K562 (cell line): ENCODE results near the gene PRSS23. TPM values are rescaled to one million over a fixed set of nuclear protein-coding genes. Genes with fewer than 3 reads are reported as not detected.

Experiments
- ATAC-seq: fragments of 200-7000 bp; cut with Tn5 transposase; 3 replicates; pipeline ENCODE4 v1.9.1; 2020; ENCODE audit warnings: moderate library complexity
- BruUV-seq: library from RNA; stranded (reverse); fragments of 400-500 nt; replicated peaks from 2 replicates; lab custom pipeline; 2021; lab: Mats Ljungman, UMichigan
- CTCF ChIA-PET: fragments of 300-600 bp; formaldehyde crosslinking; extraction: SDS; loops from one replicate; lab custom pipeline; 2021; ENCODE audit warnings: low intra/inter-chr PET ratio; lab: Yijun Ruan, JAX
- POLR2A ChIA-PET: fragments of 300-600, 350-650 bp; sonication (Branson Sonifier 250); formaldehyde crosslinking; extraction: SDS; loops from one replicate; lab custom pipeline; 2021; ENCODE audit warnings: antibody characterized with exemption, inconsistent platforms; lab: Yijun Ruan, JAX
- DNase-seq, 4 experiments: peaks; one replicate each; pipeline versions ENCODE4 v3.0.0 to v3.0.0-alpha.2; 2011 to 2018; ENCODE audit warnings: low spot score in 3 of 4, mixed read lengths in 3 of 4; ENCODE audit errors: extremely low read depth in 1 of 4
- FAIRE-seq: peaks from 2 replicates; lab custom pipeline; 2011; peaks lifted over from hg19 to GRCh38; lab: Jason Lieb, UNC
- H2AFZ ChIP-seq: 2 replicates; pipeline ENCODE4 v1.6.0; 2011; ENCODE audit warnings: low read depth, low read length, control low read depth, inconsistent platforms
- H3K27ac ChIP-seq: fragments of 200-600 bp; 3 replicates; pipeline ENCODE4 v1.8.0; 2011; ENCODE audit warnings: low read depth, mild to moderate bottlenecking, control low read depth, inconsistent platforms, low read length, moderate library complexity, mixed read lengths; ENCODE audit errors: extremely low read depth
- H3K27me3 ChIP-seq, 2 experiments: fragments of 300-600 bp in 1 of 2; 2 replicates in 1 of 2; 3 replicates in 1 of 2; pipeline versions ENCODE4 v1.6.0 to v1.8.0; 2011; ENCODE audit warnings: inconsistent platforms in 2 of 2, low read length in 2 of 2, mild to moderate bottlenecking in 1 of 2, mixed read lengths in 1 of 2, moderate library complexity in 1 of 2; ENCODE audit not compliant: control insufficient read depth in 2 of 2, insufficient read depth in 2 of 2
- H3K36me3 ChIP-seq: fragments of 300-600 bp; 3 replicates; pipeline ENCODE4 v1.8.0; 2011; ENCODE audit warnings: mild to moderate bottlenecking, low read length, inconsistent platforms; ENCODE audit not compliant: control insufficient read depth, insufficient read depth
- H3K4me1 ChIP-seq, 2 experiments: fragments of 200-600 bp in 1 of 2; replicated peaks in 1 of 2; 2 replicates in 1 of 2; 3 replicates in 1 of 2; pipeline versions ENCODE4 v1.5.1 to v1.8.0; 2011; ENCODE audit warnings: inconsistent platforms in 2 of 2, low read length in 2 of 2, mild to moderate bottlenecking in 1 of 2, mixed read lengths in 1 of 2, moderate library complexity in 1 of 2; ENCODE audit not compliant: control insufficient read depth in 2 of 2, insufficient read depth in 2 of 2
- H3K4me2 ChIP-seq: 2 replicates; pipeline ENCODE4 v1.6.1; 2011; ENCODE audit warnings: low read length, control low read depth, inconsistent platforms, mixed read lengths; ENCODE audit not compliant: insufficient read depth
- H3K4me3 ChIP-seq: fragments of 200-600 bp; sonication (generic), shearing (Covaris generic); 2 replicates; pipeline ENCODE4 v1.5.1; 2016; ENCODE audit warnings: control low read depth, inconsistent platforms
- H3K79me2 ChIP-seq: fragments of 200-600 bp; 3 replicates; pipeline ENCODE4 v1.8.0; 2011; ENCODE audit warnings: low read length, inconsistent platforms; ENCODE audit not compliant: control insufficient read depth, insufficient read depth
- H3K9ac ChIP-seq, 2 experiments: 2 replicates each; pipeline versions ENCODE4 v1.6.0 to v1.6.1; 2011; ENCODE audit warnings: low read depth in 2 of 2, low read length in 2 of 2, control low read depth in 1 of 2, inconsistent platforms in 1 of 2, mild to moderate bottlenecking in 1 of 2, mixed read lengths in 1 of 2; ENCODE audit not compliant: insufficient read depth in 1 of 2
- H3K9me1 ChIP-seq: one replicate; pipeline ENCODE4 v1.6.0; 2011; ENCODE audit warnings: inconsistent platforms, mild to moderate bottlenecking, low read length, moderate library complexity; ENCODE audit not compliant: control insufficient read depth, insufficient read depth
- H3K9me3 ChIP-seq: replicated peaks from 2 replicates; pipeline ENCODE4 v1.5.1; 2011; ENCODE audit warnings: low read depth, low read length, inconsistent platforms; ENCODE audit not compliant: control insufficient read depth, insufficient read depth
- H4K20me1 ChIP-seq: replicated peaks from 2 replicates; pipeline ENCODE4 v1.6.1; 2011; ENCODE audit warnings: low read length, inconsistent platforms, mixed read lengths; ENCODE audit not compliant: control insufficient read depth, insufficient read depth
- HMGN3 ChIP-seq: IDR thresholded peaks from 2 replicates; pipeline ENCODE4 v1.6.1; 2011; ENCODE audit warnings: borderline replicate concordance, low read depth, mild to moderate bottlenecking, mixed read lengths, low read length; ENCODE audit not compliant: insufficient read length; ENCODE audit errors: extremely low read depth
- NCOA2 ChIP-seq, 2 experiments: fragments of 450-650 bp; IDR thresholded peaks; 2 replicates each; pipeline ENCODE4 v1.6.1; 2018; ENCODE audit warnings: mild to moderate bottlenecking in 2 of 2, moderate library complexity in 1 of 2; ENCODE audit not compliant: partially characterized antibody in 2 of 2
- SMARCA5 ChIP-seq: fragments of 450-650 bp; IDR thresholded peaks from 2 replicates; pipeline ENCODE4 v1.6.1; 2016
- ZNF41 ChIP-seq: fragments of 250-450 bp; sonication (Bioruptor Pico); conservative IDR thresholded peaks from 2 replicates; pipeline ENCODE4 v1.4.0; 2020; ENCODE audit warnings: mild to moderate bottlenecking
- ZNF780A ChIP-seq: fragments of 250-450 bp; sonication (Bioruptor Pico); IDR thresholded peaks from 2 replicates; pipeline ENCODE4 v1.5.0; 2021; ENCODE audit warnings: mild to moderate bottlenecking
- WGBS: fragments of 100-300 bp; shearing (Covaris generic); methylation state at CpG from one replicate; pipeline ENCODE4 v1.1.6; 2016; ENCODE audit warnings: low coverage, mixed read lengths; ENCODE audit not compliant: insufficient coverage; ENCODE audit errors: missing lambda C conversion rate; 5-methylcytosine and 5-hydroxymethylcytosine counted together
- in situ Hi-C: fragments of 300-500 bp; cut with MboI; formaldehyde crosslinking; loops from 4 replicates; pipeline ENCODE4 v1.15.0; 2018; ENCODE audit warnings: inconsistent platforms, mixed read lengths
- intact Hi-C: fragments of 100-400 bp; cut with micrococcal nuclease; formaldehyde crosslinking; loops from 2 replicates; pipeline ENCODE4 v1.14.2; 2022
- polyA plus RNA-seq, 8 experiments: library from polyadenylated mRNA; depleted of rRNA in 4 of 8; stranded (reverse) in 5 of 8; unstranded in 3 of 8; fragments of >200 nt; fragmentation: Nextera tagmentation in 2 of 8; fragmentation: Illumina TruSeq in 1 of 8; extraction: Ambion mirVana in 2 of 8; extraction: Trizol in 1 of 8; gene quantifications; 2 replicates each; pipeline versions ENCODE4 v1.2.1 to v1.2.3, GENCODE V29; 2011 to 2014; ENCODE audit warnings: inconsistent platforms in 1 of 8, missing spikeins in 1 of 8
- total RNA-seq, 7 experiments: library from RNA; depleted of rRNA in 6 of 7; stranded (reverse); fragments of >200 nt in 6 of 7; fragmentation: Illumina TruSeq in 2 of 7; extraction: Trizol in 2 of 7; gene quantifications; 2 replicates each; pipeline versions ENCODE4 v1.2.1 to v1.2.3, GENCODE V29; 2011 to 2021; ENCODE audit warnings: low replicate concordance in 1 of 7
- TF ChIP-seq, protein P1 (sequence below): fragments of 250-450 bp; sonication (Bioruptor Pico); IDR thresholded peaks from 2 replicates; pipeline ENCODE4 v1.4.0; 2020; ENCODE audit warnings: borderline replicate concordance

PRSS23 gene
- total and polyA plus RNA-seq, 9 of the 15 experiments (the other 6 are each of a cell fraction or from before 2014, with no cell fraction given), result 0.04 to 0.51 (median 0.11) TPM; not detected in 2

DNA sequence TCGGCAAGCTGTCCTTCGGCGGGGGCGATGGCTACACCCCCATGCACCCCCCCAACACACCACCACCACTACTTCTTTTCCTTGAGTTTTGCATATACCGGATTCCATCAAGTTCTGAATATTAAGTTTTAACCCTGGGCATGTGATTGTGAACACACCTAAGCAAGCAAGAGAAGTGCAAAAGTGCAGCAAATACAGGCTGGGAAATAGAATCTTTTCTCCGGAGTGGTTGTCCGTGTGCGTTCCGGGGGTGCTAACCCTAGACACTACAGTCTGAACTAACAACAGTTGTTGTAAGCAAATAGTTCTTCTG is 574 bp downstream of the PRSS23 start:
- TF ChIP-seq ZNF780A (CRISPR knock-in tag) (no peak), ZNF41 (CRISPR knock-in tag) (no peak), HMGN3 (no peak), NCOA2 (IDR thresholded peaks at IDR 0.05; ENCODE audit: partially characterized antibody in 2 of 2) (no peak), SMARCA5 (no peak)
- TF ChIP-seq, protein P1, sequence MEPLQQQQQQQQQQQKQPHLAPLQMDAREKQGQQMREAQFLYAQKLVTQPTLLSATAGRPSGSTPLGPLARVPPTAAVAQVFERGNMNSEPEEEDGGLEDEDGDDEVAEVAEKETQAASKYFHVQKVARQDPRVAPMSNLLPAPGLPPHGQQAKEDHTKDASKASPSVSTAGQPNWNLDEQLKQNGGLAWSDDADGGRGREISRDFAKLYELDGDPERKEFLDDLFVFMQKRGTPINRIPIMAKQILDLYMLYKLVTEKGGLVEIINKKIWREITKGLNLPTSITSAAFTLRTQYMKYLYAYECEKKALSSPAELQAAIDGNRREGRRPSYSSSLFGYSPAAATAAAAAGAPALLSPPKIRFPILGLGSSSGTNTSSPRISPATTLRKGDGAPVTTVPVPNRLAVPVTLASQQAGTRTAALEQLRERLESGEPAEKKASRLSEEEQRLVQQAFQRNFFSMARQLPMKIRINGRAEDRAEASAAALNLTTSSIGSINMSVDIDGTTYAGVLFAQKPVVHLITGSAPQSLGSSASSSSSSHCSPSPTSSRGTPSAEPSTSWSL (CRISPR knock-in tag), result no peak
- Histone ChIP-seq H3K9ac (no peak overlapping the region), H3K9me1 (no peaks in the 10 kb centered on the region), H3K27me3 (peaks cover 14 to 27% of the 10 kb centered on the region in 2 experiments), H3K4me2 (no peak overlapping the region), H3K4me3 (no peak overlapping the region), H3K36me3 (no peaks in the 10 kb centered on the region), H2AFZ (no peak overlapping the region), H3K9me3 (no peaks in the 10 kb centered on the region), H4K20me1 (no peaks in the 10 kb centered on the region), H3K4me1 (peaks cover 0 to 13% of the 10 kb centered on the region in 2 experiments; a peak in 2 of 5 replicates), H3K79me2 (no peaks in the 10 kb centered on the region), H3K27ac (no peak overlapping the region)
- no peak for FAIRE-seq
- WGBS, result 26% methylated on average over 9 of the region's 9 CpGs
- no peak for ATAC-seq
- POLR2A ChIA-PET, result interaction anchor here (0.7 kb wide), 1 partner anchor 337 kb away, joined by 3 read pairs; no protein-coding TSS in a partner anchor
- intact Hi-C loops (no loop called here), in situ Hi-C loops (no loop called here)
- no TSS peak for BruUV-seq
- CTCF ChIA-PET, result no interaction called here
- DNase-seq, result no peak
